Colon (tissue), 2 donors: ENCODE data around the gene KNL1.
A peak's percentile ranks its signal among the peaks of the same experiment; 100 is the strongest.
"Not testable (repeated sequence)": the region's sequence is repeated elsewhere in the genome, so short reads cannot be mapped to it uniquely, and the experiment has no call there.

Source experiments
- FAIRE-seq: peaks from 2 replicates; lab custom pipeline; 2012; peaks lifted over from hg19 to GRCh38; lab: Jason Lieb, UNC
- donor health status: control.
- donor health status: control.

Gene KNL1, protein sequence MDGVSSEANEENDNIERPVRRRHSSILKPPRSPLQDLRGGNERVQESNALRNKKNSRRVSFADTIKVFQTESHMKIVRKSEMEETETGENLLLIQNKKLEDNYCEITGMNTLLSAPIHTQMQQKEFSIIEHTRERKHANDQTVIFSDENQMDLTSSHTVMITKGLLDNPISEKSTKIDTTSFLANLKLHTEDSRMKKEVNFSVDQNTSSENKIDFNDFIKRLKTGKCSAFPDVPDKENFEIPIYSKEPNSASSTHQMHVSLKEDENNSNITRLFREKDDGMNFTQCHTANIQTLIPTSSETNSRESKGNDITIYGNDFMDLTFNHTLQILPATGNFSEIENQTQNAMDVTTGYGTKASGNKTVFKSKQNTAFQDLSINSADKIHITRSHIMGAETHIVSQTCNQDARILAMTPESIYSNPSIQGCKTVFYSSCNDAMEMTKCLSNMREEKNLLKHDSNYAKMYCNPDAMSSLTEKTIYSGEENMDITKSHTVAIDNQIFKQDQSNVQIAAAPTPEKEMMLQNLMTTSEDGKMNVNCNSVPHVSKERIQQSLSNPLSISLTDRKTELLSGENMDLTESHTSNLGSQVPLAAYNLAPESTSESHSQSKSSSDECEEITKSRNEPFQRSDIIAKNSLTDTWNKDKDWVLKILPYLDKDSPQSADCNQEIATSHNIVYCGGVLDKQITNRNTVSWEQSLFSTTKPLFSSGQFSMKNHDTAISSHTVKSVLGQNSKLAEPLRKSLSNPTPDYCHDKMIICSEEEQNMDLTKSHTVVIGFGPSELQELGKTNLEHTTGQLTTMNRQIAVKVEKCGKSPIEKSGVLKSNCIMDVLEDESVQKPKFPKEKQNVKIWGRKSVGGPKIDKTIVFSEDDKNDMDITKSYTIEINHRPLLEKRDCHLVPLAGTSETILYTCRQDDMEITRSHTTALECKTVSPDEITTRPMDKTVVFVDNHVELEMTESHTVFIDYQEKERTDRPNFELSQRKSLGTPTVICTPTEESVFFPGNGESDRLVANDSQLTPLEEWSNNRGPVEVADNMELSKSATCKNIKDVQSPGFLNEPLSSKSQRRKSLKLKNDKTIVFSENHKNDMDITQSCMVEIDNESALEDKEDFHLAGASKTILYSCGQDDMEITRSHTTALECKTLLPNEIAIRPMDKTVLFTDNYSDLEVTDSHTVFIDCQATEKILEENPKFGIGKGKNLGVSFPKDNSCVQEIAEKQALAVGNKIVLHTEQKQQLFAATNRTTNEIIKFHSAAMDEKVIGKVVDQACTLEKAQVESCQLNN (N-terminal part only)

DNA sequence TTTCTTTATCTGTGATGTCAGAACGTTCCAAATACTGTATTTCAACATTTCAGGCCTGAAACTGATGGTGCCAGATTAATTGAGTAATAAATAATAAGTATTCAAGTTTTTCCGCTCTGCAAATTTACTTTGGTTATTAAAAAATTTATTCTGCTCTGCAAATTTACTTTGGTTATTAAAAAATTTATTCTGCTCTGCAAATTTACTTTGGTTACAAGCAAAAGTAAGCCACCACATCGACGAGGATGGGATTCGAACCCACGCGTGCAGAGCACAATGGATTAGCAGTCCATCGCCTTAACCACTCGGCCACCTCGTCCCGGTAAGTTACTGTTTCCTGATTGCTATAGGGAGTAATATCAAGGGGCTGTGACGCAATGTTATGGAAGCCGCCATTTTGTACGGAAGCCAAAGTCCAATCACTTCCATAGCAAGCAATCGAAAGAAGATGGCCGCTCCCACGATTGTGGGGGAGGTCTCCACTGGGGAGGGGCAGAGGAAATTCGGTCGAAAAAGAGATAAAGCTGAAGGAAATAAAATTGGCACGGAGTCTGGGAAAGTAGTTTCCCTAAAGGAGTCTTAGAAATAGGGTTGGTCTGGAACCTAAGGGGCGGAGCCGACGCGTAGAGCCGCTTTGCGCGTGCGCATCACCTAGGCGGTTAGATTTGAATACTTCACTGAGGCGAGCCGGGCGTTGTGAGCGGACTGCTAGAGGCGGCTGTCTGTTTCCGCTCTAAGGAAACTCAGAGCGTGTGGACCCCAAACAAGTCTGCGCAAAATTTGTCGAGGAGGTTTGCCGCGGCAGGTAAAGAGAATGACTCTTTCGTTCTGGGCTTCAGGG lies at the start of gene KNL1:
Gene KNL1 (plus strand): TSS at position 662 of the 841 bp plus-strand sequence. CDS start 8,683 bp downstream, outside the sequence.
- no peak for FAIRE-seq

DNA sequence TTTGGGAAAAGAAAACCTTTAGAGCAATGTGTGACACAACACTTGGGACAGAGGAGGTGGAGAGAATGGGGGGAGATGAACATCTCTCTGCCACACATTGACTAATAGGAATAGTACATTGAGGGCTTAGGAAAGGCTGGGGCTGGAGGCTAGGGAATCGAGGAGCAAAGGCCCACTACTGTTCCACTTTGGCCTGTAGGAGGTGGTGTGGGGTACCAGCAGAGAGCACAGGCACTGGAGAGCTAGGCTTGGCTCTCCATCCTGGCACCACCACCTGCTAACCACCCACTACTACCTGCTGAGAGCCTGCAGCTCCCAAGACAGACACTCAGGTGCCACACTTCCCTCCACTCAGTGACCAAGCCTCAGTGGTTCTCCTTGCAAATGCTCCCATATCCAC lies 48.6 kb upstream of the KNL1 start:
- FAIRE-seq = no peak

DNA sequence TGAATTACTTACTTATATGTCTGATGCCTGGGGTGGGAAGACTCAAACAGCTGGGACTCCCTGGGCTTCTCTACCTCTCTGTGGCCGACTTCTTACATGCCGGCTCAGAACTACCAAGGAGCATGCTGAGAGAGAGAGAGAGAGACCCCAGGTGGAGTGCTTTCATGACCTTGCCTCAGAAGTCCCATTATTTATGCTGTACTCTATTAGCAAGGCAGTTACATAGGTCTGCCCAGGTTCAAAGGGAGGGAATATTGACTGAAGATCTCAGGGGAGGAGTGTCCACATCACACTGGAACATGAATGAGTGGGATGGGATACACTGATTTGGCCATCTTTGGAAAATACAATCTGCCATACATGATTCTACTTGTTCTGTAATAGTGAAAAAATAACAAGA lies 45.4 kb upstream of the KNL1 start:
- FAIRE-seq = no peak

DNA sequence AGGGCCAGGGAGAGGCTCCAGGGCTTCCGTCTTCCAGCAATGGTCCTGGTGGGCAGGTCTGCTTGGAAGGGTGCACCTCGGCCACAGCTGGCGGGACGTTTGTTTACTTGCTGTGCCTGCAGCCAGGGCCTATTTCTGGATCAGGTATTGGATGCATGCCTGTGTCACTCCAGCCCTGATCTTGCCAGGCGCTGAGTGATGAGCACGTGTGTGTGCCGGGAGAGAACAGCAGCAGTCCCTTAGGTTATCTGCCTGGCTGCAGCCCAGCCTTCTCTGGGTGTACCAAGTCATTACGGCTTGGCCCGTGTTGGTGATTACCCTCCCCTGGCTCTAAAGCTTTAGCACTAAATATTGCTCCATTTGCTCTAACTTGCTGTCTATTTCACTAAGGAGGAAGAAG lies 44.2 kb upstream of the KNL1 start:
- FAIRE-seq = no peak

DNA sequence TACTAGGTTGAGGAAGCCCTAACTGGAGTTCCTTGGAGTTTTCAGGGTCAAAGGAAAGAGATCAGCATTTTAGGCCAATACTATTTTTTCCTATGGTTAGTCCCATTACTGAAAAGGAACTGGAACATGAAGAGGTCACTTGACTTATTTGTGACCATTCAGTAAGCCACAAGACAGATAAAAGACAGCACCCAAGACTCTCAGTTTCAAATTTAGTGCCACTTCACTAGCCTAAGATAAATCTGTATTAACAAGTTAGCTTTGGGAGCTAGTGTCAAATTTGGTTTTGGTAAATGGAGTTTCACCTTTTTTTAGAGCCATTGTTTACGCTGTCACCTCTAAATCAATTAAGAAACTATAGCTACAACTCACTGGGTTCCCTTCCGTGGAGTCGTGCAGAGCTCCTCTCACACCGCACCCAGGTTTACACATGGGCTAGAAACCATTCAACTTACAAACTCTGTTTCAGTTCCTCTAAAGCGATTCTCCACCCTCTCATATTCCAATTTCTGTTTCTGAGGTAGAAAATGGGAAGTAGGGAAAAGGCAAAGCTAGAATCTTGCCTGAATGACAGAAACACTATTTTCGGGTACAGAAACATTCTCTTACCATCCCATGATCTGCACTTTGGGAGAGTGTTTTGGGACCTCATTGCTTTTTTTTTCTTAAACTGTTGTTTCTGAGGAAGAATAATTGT lies 43.6 kb upstream of the KNL1 start:
- no peak for FAIRE-seq

DNA sequence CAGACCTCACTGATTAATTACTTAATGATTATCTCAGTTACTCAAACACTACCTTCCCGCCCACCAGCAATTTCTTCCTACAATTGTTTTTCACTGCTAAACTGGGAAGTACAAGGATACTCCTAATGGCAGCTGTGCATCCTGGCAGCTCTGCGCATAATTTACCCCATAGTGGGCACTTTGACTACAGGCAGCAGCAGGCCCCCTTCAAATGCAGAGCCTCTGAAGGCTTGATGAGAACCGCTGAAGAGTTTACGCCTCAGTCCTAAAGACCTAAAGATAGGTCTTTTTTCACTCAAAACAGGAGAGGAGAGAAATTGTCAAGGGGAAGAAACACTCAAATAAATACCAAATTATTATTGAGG lies 39.9 kb upstream of the KNL1 start:
- no peak for FAIRE-seq

DNA sequence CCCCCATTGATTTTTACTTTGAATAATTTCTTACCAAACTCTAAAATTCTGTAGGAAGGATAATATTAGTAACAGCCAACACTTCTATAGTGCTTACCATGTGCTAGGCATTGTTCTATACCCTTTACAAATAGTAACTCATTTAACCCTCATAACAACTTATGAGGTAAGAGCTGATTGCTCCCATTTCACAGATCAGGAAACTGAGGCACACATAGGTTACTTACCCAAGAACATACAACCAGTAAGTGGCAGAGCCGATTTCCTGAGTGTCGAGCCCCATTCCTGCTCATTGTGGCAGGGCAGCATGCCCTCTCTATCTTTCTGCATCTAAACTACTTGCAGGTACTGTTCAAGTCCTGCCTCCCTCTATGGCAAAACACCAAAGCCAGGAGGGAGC lies 38.2 kb upstream of the KNL1 start:
- FAIRE-seq = no peak

DNA sequence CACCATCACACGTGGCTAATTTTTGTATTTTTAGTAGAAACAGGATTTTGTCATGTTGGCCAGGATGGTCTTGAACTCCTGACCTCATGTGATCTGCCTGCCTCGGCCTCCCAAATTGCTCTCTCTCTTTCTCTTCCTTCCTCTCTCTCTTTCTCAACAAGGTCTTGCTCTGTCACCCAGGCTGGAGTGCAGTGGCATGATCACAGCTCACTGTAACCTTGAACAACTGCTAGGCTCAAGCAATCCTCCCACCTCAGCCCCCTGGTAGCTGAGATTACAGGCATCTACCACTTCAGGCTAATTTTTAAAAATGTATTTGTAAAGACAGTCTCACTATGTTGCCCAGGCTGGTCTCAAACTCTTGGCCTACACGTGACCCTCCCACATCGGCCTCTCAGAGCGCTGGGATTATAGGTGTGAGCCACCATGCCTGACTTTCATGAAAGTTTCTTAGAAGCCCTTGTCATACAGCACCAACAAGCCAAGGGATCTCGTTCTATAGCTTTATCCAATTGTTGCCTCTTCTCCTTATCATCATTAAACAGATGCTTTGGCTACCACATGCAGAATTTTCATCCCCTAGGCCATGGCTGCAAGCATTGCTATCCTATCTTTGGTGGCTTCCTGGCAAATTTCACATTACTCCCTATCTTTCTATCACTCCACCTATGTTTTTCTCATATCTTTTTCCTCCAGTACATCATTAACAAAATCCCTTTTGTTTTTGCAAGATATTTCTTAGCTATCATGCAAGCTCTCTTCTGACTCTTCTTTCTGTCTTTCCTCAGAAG lies 34.9 kb upstream of the KNL1 start:
- no peak for FAIRE-seq

DNA sequence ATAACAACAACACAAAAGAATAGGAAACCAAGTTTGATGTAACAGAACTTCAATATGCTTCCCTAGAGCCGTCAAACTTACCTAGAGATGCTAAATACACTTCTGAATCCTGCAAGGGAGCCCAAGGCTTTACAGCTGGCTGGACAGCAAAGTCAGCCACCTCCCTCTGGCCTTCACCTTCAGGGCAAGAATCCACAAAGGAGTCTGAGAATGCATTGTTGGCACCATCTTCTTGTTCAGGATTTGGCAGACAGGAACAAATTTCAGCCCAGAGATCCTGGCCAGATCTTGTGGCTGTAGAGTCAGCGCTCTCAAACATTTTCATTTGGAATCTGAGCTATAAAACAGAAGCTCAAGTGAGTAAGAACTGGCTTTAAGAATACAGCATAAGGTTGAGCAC lies 31.4 kb upstream of the KNL1 start:
- FAIRE-seq = no peak

DNA sequence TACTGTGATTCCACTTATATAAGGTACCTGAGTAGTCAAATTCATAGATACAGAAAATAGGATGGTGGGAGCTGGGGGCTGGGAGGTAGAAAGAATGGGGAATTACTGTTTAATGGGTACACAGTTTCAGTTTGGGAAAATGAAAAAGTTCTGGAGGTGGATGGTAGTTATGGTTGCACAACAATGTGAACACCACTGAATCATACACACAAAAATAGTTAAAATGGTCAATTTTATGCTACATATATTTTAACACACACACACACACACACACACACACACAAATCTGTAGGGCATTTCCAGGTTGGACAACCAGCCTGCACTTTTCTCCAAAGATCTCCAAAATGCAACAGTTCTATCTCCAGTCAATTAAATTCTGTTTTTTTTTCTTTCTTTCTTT lies 30.6 kb upstream of the KNL1 start:
- FAIRE-seq = no peak

DNA sequence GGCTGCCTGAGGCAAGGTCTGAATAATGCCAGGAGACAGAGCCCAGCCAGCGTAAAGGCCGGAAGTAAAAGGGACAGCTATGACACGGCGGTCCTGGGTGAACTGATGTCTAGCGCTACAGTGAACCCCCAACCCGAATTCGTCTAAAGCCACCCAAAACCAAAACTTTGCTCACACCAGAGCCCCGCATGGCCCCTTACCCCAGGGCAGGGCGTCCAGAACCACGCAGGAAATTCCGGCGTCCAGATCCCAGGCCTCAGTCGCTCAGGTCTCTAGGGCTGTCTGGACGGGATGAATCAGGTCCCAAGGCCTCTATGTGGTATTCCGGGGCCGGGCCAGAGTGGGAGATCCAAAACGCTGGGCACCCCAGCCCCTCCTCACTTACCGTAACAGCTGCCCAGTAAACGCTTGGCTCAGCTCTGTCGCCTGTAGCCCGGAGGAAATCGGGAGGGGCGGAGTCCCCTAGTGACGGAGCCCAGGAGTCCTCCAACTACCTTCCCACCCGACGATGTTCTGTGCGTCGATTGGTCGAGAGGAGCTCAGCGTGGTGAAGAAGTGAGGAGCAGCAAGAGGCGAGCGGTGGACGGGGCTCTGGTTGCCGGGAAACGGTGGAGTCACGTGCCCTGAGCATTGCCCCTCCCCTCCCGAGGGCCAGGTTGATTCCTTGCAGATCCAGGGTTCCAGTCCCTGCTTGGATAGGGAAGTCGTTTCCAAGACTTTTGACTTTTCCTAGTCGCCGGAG lies 29.3 kb upstream of the KNL1 start, which contains the start of gene CCDC32:
Gene CCDC32 (minus strand): TSS at position 452 of the 742 bp plus-strand sequence. CDS start 2,027 bp downstream, outside the sequence.
- peak; percentile 78 for FAIRE-seq

DNA sequence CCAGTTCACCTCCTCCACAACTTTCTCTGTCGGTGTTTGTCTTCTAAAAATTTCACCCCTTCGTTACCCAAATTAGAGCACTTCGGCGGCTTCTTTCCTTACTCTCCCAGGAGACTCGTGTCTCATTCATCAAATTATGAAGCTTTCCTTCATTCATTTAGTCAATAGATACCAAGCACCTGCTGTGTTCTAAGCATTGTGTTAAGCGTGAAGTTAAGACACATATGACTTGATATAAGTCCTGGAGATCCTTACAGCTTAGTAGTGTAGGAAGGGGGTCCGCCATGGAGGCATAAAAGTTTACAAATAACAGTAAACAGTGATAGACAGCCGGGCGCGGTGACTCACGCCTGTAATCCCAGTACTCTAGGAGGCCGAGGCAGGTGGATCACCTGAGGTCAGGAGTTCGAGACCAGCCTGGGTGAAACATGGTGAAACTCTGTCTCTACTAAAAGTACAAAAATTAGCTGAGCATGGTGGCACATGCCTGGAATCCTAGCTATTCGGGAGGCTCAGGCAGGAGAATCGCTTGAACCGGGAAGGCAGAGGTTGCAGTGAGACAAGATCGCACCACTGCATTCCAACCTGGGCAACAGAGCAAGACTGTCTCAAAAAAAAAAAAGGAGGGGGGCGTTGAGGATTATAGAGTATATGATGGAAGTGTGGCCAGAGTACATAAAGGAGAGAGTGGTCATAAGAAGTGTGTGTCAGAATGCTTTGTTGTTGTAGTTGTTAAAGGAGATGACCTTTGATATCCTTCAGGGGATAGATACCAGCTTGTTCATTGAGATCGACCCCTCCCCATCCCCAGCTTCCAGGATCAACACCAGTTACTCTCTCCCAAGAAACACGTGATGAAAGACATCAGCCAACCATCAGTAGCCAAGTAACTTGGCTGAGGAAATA lies 28.5 kb upstream of the KNL1 start:
- FAIRE-seq = no peak

DNA sequence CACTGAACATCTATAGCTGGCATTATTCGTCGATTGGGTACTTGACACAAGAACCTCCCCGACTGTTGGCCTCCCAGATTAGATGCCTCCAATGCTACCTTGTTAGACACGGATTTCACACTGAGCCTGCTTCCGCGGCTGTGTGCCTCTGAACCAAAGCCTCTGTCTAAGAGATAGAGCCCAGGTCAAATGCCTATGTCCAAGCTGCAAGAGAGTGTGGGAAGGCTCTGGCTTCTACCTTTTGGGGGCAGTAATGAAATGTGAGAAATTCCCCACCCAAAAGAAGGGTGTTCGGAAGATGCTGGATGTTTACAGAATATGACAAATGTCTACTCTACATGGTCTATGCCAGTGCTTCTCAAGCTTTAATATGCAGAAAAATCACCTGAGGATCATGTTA lies 26.9 kb upstream of the KNL1 start:
- no peak for FAIRE-seq

DNA sequence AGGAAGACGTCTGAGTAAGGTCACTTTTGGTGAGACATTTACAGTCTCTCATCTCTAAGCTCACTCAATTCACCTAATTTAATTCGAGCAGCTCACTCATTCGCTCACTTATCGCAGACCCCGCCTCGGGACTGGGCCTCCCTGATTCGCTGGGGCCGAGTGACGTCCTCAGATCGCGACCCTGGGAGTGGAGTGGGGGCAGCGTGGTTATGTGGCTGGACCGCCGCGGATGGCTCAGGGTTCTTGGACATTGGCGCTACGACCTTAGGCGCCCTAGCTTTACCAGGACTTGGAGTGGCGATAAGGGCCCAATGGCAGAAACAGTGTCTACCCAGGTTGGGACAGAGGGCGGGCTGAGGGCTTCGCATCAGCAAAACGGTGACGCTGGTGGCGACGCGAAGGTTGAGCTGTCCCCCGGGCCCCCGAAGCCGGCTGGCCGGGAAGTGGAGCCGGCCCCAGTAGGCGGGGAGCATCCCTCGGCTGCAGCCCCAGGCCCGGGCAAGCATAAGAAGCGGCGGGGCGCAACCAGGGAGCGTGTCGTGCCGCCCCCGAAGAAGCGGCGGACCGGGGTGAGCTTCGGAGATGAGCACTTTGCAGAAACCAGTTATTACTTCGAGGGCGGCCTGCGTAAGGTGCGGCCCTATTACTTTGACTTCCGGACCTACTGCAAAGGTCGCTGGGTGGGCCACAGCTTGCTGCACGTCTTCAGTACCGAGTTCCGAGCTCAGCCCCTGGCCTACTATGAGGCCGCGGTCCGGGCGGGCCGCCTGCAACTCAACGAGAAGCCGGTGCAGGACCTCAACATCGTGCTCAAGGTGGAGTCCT lies 24.7 kb upstream of the KNL1 start, which contains the start of gene RPUSD2:
Gene RPUSD2 (plus strand): TSS at position 171 of the 825 bp plus-strand sequence. CDS start 39 bp downstream, at position 210.
- FAIRE-seq = no peak

DNA sequence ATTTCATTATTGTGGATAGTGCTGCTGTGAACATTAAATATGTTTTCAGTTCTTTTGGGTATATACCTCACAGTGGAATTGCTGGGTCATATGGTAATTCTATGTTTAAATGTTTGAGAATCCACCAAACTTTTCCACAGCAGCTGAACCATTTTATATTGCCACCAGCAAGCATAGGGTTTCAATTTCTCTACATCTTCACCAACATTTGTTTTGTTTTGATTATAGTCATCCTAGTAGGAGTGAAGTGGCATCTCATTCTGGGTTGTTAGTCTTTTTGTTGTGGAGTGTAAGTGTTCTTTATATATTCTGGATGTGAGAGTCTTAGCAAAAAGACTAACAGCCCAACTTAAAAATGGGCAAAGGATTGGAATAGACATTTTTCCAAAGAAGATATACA lies 18.9 kb upstream of the KNL1 start:
- no peak for FAIRE-seq

DNA sequence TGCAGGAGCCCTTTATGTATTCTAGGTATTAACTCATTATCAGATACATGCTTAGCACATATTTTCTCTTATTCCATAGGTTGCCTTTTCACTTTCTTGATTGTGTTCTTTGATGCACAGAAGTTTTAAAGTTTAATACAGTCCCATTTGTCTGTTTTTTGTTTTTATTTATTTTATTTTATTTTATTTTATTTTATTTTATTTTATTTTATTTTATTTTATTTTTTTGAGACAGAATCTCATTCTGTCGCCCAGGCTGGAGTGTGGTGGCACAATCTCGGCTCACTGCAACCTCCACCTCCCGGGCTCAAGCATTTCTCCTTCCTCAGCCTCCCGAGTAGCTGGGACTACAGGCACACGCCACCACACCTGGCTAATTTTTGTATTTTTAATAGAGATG lies 17.1 kb upstream of the KNL1 start:
- not testable (repeated sequence) for FAIRE-seq

DNA sequence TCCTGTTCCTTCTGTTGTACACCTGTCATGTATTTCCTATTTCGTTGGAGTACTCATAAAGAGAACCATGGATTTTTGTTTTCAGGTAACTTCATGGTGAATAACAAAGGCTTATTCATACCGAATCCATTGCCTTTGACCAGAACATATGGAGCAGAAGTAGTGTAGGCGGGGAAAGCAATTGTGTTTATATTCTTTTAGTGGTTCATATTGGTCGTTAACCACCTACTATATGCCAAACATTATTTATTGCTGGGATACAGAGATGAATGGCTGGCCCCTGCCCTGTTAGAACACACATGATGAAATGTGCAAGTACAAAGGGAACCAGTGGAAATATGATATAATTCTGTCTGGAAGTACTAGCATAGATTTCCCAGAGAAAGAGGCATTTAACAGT lies 15.2 kb upstream of the KNL1 start:
- FAIRE-seq = no peak
